ENCODE data around the gene NKAIN1. TPM values are rescaled to one million over a fixed set of nuclear protein-coding genes. Genes with fewer than 3 reads are reported as not detected.

Gene NKAIN1
- total RNA-seq, 2 experiments from 2014 or later = not detected

- Histone ChIP-seq H3K9me2 (ENCODE audit: insufficient read depth, low read length) (no peaks in the 10 kb centered on the region), H3K9me3 (ENCODE audit: low read length) (no peaks in the 10 kb centered on the region), H3K36me3 (ENCODE audit: insufficient read depth, low read length) (no peaks in the 10 kb centered on the region), H3K4me1 (ENCODE audit: insufficient read depth, low read length, poor library complexity, severe bottlenecking) (no peaks in the 10 kb centered on the region), H3K79me2 (ENCODE audit: insufficient read depth, low read depth, low read length) (no peaks in the 10 kb centered on the region), H3K4me2 (ENCODE audit: low read length) (no peak overlapping the region), H3K27ac (ENCODE audit: low read depth, low read length, poor library complexity, severe bottlenecking) (no peak overlapping the region), H3K4me3 (ENCODE audit: low read depth, low read length, poor library complexity, severe bottlenecking) (no peak overlapping the region), H2AFZ (ENCODE audit: low read length) (no peak overlapping the region), H4K20me1 (ENCODE audit: insufficient read depth, low read length) (no peaks in the 10 kb centered on the region)
- intact Hi-C loops (cut with micrococcal nuclease; ENCODE audit: unreplicated experiment) = no loop called here
- no peak for DNase-seq (ENCODE audit: low spot score)
- no peak for TF ChIP-seq CTCF (conservative IDR thresholded peaks at IDR 0.05; ENCODE audit: low read length)
- no peak for TF ChIP-seq EZH2phosphoT487 (IDR thresholded peaks at IDR 0.05; ENCODE audit: borderline replicate concordance, low read depth, low read length)
- POLR2A ChIA-PET = no interaction called here
- BruUV-seq (replicated peaks) = no TSS peak
- CTCF ChIA-PET (ENCODE audit: unreplicated experiment) = no interaction called here
Measured at GRCh38 chr1:31219489-31219888, 20.2 kb downstream of the NKAIN1 start.

GRCh38 chr1:31218705-31219104 lies 21.0 kb downstream of the NKAIN1 start:
- intact Hi-C loops (cut with micrococcal nuclease; ENCODE audit: unreplicated experiment) = no loop called here
- Histone ChIP-seq H3K4me3 (ENCODE audit: low read depth, low read length, poor library complexity, severe bottlenecking) (no peak overlapping the region), H3K79me2 (ENCODE audit: insufficient read depth, low read depth, low read length) (no peaks in the 10 kb centered on the region), H3K9me3 (ENCODE audit: low read length) (no peaks in the 10 kb centered on the region), H2AFZ (ENCODE audit: low read length) (no peak overlapping the region), H3K4me1 (ENCODE audit: insufficient read depth, low read length, poor library complexity, severe bottlenecking) (no peaks in the 10 kb centered on the region), H4K20me1 (ENCODE audit: insufficient read depth, low read length) (no peaks in the 10 kb centered on the region), H3K27ac (ENCODE audit: low read depth, low read length, poor library complexity, severe bottlenecking) (no peak overlapping the region), H3K36me3 (ENCODE audit: insufficient read depth, low read length) (no peaks in the 10 kb centered on the region), H3K9me2 (ENCODE audit: insufficient read depth, low read length) (no peaks in the 10 kb centered on the region), H3K4me2 (ENCODE audit: low read length) (no peak overlapping the region)
- no peak for TF ChIP-seq CTCF (conservative IDR thresholded peaks at IDR 0.05; ENCODE audit: low read length)
- BruUV-seq (replicated peaks) = no TSS peak
- CTCF ChIA-PET (ENCODE audit: unreplicated experiment) = interaction anchor here (0.6 kb wide), 1 partner anchor 15 kb away, joined by 4 read pairs; no protein-coding TSS in a partner anchor
- POLR2A ChIA-PET = interaction anchor here (0.6 kb wide), 1 partner anchor 78 kb away, joined by 3 read pairs; the partner anchor contains the start of genes SNRNP40 and ZCCHC17
- no peak for DNase-seq (ENCODE audit: low spot score)

GRCh38 chr1:31216016-31216415 lies 23.7 kb downstream of the NKAIN1 start:
- no peak for TF ChIP-seq EZH2phosphoT487 (IDR thresholded peaks at IDR 0.05; ENCODE audit: borderline replicate concordance, low read depth, low read length)
- no peak for TF ChIP-seq CTCF (conservative IDR thresholded peaks at IDR 0.05; ENCODE audit: low read length)
- no peak overlapping the region for H3K4me2 ChIP-seq (ENCODE audit: low read length)
- POLR2A ChIA-PET = interaction anchor here (0.7 kb wide), 1 partner anchor 48 kb away, joined by 3 read pairs; no protein-coding TSS in a partner anchor
- no peak overlapping the region for H3K4me3 ChIP-seq (ENCODE audit: low read depth, low read length, poor library complexity, severe bottlenecking)
- H2AFZ ChIP-seq (ENCODE audit: low read length) = no peak overlapping the region
- CTCF ChIA-PET (ENCODE audit: unreplicated experiment) = no interaction called here
- no peaks in the 10 kb centered on the region for H3K79me2 ChIP-seq (ENCODE audit: insufficient read depth, low read depth, low read length)
- intact Hi-C loops (cut with micrococcal nuclease; ENCODE audit: unreplicated experiment) = no loop called here
- no peaks in the 10 kb centered on the region for H3K9me3 ChIP-seq (ENCODE audit: low read length)
- H3K27ac ChIP-seq (ENCODE audit: low read depth, low read length, poor library complexity, severe bottlenecking) = no peak overlapping the region
- DNase-seq (ENCODE audit: low spot score) = no peak
- no peaks in the 10 kb centered on the region for H3K36me3 ChIP-seq (ENCODE audit: insufficient read depth, low read length)
- no peaks in the 10 kb centered on the region for H4K20me1 ChIP-seq (ENCODE audit: insufficient read depth, low read length)
- H3K4me1 ChIP-seq (ENCODE audit: insufficient read depth, low read length, poor library complexity, severe bottlenecking) = no peaks in the 10 kb centered on the region
- H3K9me2 ChIP-seq (ENCODE audit: insufficient read depth, low read length) = no peaks in the 10 kb centered on the region
- BruUV-seq (replicated peaks) = no TSS peak

Measured in OCI-LY7 (cell line).